ENCODE data around the gene FBXO22.
"Not testable (repeated sequence)": the region's sequence is repeated elsewhere in the genome, so short reads cannot be mapped to it uniquely, and the experiment has no call there.

Gene FBXO22

GRCh38 chr15:75952525-75952924 is 48.8 kb downstream of the FBXO22 start:
- in situ Hi-C loops (cut with MboI; ENCODE audit: low sequenced_read_pairs, unreplicated experiment): no loop called here
- no peak for DNase-seq (ENCODE audit: low spot score)
- TF ChIP-seq CTCF (IDR thresholded peaks at IDR 0.05; ENCODE audit: borderline replicate concordance, control extremely low read depth, extremely low read depth, insufficient read depth, missing control alignments): no peak

GRCh38 chr15:75955720-75956119 is 52.0 kb downstream of the FBXO22 start:
- no peak for TF ChIP-seq CTCF (IDR thresholded peaks at IDR 0.05; ENCODE audit: borderline replicate concordance, control extremely low read depth, extremely low read depth, insufficient read depth, missing control alignments)
- no peak for DNase-seq (ENCODE audit: low spot score)
- in situ Hi-C loops (cut with MboI; ENCODE audit: low sequenced_read_pairs, unreplicated experiment): no loop called here

GRCh38 chr15:75961331-75961730 is 57.7 kb downstream of the FBXO22 start:
- in situ Hi-C loops (cut with MboI; ENCODE audit: low sequenced_read_pairs, unreplicated experiment): no loop called here
- no peak for TF ChIP-seq CTCF (IDR thresholded peaks at IDR 0.05; ENCODE audit: borderline replicate concordance, control extremely low read depth, extremely low read depth, insufficient read depth, missing control alignments)
- no peak for DNase-seq (ENCODE audit: low spot score)

- DNase-seq (ENCODE audit: low spot score): no peak
Observed at GRCh38 chr15:75966073-75966472, 62.4 kb downstream of the FBXO22 start.

GRCh38 chr15:75976766-75977165 is 73.1 kb downstream of the FBXO22 start:
- DNase-seq (ENCODE audit: low spot score); in situ Hi-C loops (cut with MboI; ENCODE audit: low sequenced_read_pairs, unreplicated experiment): not testable (repeated sequence)

More at GRCh38 chr15:75966073-75966472, 62.4 kb downstream of the FBXO22 start:
- in situ Hi-C loops (cut with MboI; ENCODE audit: low sequenced_read_pairs, unreplicated experiment): no loop called here
- TF ChIP-seq CTCF (IDR thresholded peaks at IDR 0.05; ENCODE audit: borderline replicate concordance, control extremely low read depth, extremely low read depth, insufficient read depth, missing control alignments): no peak

- no peak for DNase-seq (ENCODE audit: low spot score)
- no peak for TF ChIP-seq CTCF (IDR thresholded peaks at IDR 0.05; ENCODE audit: borderline replicate concordance, control extremely low read depth, extremely low read depth, insufficient read depth, missing control alignments)
- in situ Hi-C loops (cut with MboI; ENCODE audit: low sequenced_read_pairs, unreplicated experiment): no loop called here
Observed at GRCh38 chr15:75981149-75981815, 77.6 kb downstream of the FBXO22 start.

- no peak for TF ChIP-seq CTCF (IDR thresholded peaks at IDR 0.05; ENCODE audit: borderline replicate concordance, control extremely low read depth, extremely low read depth, insufficient read depth, missing control alignments)
- in situ Hi-C loops (cut with MboI; ENCODE audit: low sequenced_read_pairs, unreplicated experiment): no loop called here
- DNase-seq (ENCODE audit: low spot score): no peak
Observed at GRCh38 chr15:75982468-75982867, 78.8 kb downstream of the FBXO22 start.

GRCh38 chr15:75984706-75985105 is 81.0 kb downstream of the FBXO22 start:
- in situ Hi-C loops (cut with MboI; ENCODE audit: low sequenced_read_pairs, unreplicated experiment); DNase-seq (ENCODE audit: low spot score): not testable (repeated sequence)
